GM19467 (cell line): Measurements from ENCODE around the gene TMPRSS6.

Experiments used
- ATAC-seq: cut with Tn5 transposase; IDR thresholded peaks from one replicate; pipeline ENCODE4 v1.9.1; 2021; ENCODE audit warnings: mild to moderate bottlenecking, moderate library complexity; ENCODE audit not compliant: unreplicated experiment

Gene TMPRSS6

GRCh38 chr22:37141476-37141875 is 32.0 kb upstream of the TMPRSS6 start:
- no peak for ATAC-seq

GRCh38 chr22:37140686-37141323 is 31.3 kb upstream of the TMPRSS6 start:
- no peak for ATAC-seq

- ATAC-seq = no peak
These were observed 30.2 kb upstream of the TMPRSS6 start for GRCh38 chr22:37139762-37140161.

- no peak for ATAC-seq
These were observed 29.5 kb upstream of the TMPRSS6 start for GRCh38 chr22:37138849-37139561.

GRCh38 chr22:37137903-37138665 is 28.6 kb upstream of the TMPRSS6 start:
- no peak for ATAC-seq

GRCh38 chr22:37137131-37137530 is 27.6 kb upstream of the TMPRSS6 start:
- no peak for ATAC-seq

GRCh38 chr22:37135023-37135422 is 25.5 kb upstream of the TMPRSS6 start:
- ATAC-seq = no peak

- no peak for ATAC-seq
These were observed 23.9 kb upstream of the TMPRSS6 start for GRCh38 chr22:37133304-37134018.

- no peak for ATAC-seq
These were observed 23.3 kb upstream of the TMPRSS6 start for GRCh38 chr22:37132773-37133172.

GRCh38 chr22:37129866-37130441 is 20.4 kb upstream of the TMPRSS6 start:
- ATAC-seq = no peak

- ATAC-seq = no peak
These were observed 19.2 kb upstream of the TMPRSS6 start for GRCh38 chr22:37128555-37129281.

- ATAC-seq = no peak
These were observed 17.9 kb upstream of the TMPRSS6 start for GRCh38 chr22:37127350-37127878.

GRCh38 chr22:37126882-37127281 is 17.4 kb upstream of the TMPRSS6 start:
- ATAC-seq = no peak

- no peak for ATAC-seq
These were observed 16.9 kb upstream of the TMPRSS6 start for GRCh38 chr22:37126383-37126782.

GRCh38 chr22:37123649-37124048 is 14.1 kb upstream of the TMPRSS6 start:
- no peak for ATAC-seq

- ATAC-seq = no peak
These were observed 13.2 kb upstream of the TMPRSS6 start for GRCh38 chr22:37122598-37123180.

GRCh38 chr22:37121887-37122591 is 12.5 kb upstream of the TMPRSS6 start:
- ATAC-seq = peak; percentile 79

- ATAC-seq = no peak
These were observed 11.2 kb upstream of the TMPRSS6 start for GRCh38 chr22:37120569-37121340.
